HepG2 (cell line): ENCODE measurements around the gene FAM53B. TPM values are rescaled to one million over a fixed set of nuclear protein-coding genes. Genes with fewer than 3 reads are reported as not detected.

Experiments used
- polyA plus RNA-seq, 8 experiments: library from polyadenylated mRNA; depleted of rRNA in 3 of 8; stranded (reverse) in 7 of 8; unstranded in 1 of 8; fragments of >200 nt; fragmentation: Illumina TruSeq in 4 of 8; extraction: Trizol in 4 of 8; gene quantifications; 2 replicates each; pipeline versions ENCODE4 v1.2.1 to v1.2.3, GENCODE V29; 2011 to 2016; ENCODE audit warnings: low read depth in 4 of 8, missing spikeins in 1 of 8, mixed read lengths in 1 of 8; ENCODE audit not compliant: insufficient read depth in 1 of 8
- total RNA-seq, 5 experiments: library from RNA; depleted of rRNA; stranded (reverse); fragments of >200 nt; fragmentation: Illumina TruSeq; extraction: Trizol; gene quantifications; 2 replicates each; pipeline ENCODE4 v1.2.3, GENCODE V29; 2016; ENCODE audit warnings: low read depth in 1 of 5
- TF ChIP-seq, protein P1 (sequence below): sonication (generic); formaldehyde crosslinking; IDR thresholded peaks from 2 replicates; pipeline ENCODE4 v1.9.0; 2021; ENCODE audit warnings: mild to moderate bottlenecking, missing genetic modification reagents
- TF ChIP-seq, protein P2 (sequence below): sonication (generic); formaldehyde crosslinking; IDR thresholded peaks from 2 replicates; pipeline ENCODE4 v1.5.1; 2020; ENCODE audit warnings: mild to moderate bottlenecking, missing genetic modification reagents, moderate library complexity

Gene FAM53B
- total and polyA plus RNA-seq, 2 of the 13 experiments (the other 11 are each of a cell fraction or from before 2014, with no cell fraction given): 6.4 to 19.3 TPM

DNA sequence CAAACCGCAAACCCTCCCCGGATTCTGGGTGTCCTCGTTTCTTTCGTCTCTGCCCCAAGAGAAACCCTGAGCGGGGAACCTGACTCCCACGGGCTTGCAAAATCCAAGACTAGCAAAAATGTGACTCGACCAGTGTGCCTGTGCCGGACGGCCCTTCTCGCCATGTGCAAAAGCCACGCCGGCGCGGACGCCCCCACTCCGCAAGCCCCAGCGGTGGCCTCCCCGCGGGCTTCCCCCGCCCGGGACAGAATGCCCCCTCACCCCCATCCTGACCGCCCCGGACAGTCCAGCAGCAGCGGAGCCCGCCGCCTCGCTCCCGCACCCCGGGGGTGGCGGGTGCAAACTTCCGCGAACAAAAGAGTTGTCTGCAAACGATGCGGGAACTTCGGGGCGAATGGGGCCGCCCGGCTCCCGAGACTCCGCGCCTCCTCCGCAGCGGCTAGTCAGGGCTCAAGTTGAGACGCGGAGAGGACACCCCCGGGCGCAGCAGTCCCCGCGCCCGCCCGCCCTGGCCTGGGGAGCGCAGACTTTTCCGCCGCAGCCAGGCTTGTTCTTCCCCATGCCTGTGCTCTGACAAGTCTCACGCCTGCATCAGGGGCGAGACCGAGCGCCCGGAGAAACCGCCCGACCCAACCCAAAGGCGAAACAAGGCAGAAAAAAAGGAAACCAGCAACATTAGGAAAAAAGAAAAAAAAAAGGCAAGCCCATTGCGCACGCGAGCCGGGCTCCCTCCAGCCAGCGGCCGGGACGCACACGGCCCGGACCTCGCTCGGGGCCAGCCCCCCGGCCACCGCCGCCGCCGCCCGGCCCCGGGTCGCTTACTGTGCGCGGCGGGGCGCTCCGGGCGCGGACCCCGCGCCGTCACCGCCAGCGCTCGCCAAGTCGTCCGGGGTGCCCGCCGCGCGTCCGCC is 732 bp downstream of the FAM53B start (continued):
- TF ChIP-seq, protein P1, sequence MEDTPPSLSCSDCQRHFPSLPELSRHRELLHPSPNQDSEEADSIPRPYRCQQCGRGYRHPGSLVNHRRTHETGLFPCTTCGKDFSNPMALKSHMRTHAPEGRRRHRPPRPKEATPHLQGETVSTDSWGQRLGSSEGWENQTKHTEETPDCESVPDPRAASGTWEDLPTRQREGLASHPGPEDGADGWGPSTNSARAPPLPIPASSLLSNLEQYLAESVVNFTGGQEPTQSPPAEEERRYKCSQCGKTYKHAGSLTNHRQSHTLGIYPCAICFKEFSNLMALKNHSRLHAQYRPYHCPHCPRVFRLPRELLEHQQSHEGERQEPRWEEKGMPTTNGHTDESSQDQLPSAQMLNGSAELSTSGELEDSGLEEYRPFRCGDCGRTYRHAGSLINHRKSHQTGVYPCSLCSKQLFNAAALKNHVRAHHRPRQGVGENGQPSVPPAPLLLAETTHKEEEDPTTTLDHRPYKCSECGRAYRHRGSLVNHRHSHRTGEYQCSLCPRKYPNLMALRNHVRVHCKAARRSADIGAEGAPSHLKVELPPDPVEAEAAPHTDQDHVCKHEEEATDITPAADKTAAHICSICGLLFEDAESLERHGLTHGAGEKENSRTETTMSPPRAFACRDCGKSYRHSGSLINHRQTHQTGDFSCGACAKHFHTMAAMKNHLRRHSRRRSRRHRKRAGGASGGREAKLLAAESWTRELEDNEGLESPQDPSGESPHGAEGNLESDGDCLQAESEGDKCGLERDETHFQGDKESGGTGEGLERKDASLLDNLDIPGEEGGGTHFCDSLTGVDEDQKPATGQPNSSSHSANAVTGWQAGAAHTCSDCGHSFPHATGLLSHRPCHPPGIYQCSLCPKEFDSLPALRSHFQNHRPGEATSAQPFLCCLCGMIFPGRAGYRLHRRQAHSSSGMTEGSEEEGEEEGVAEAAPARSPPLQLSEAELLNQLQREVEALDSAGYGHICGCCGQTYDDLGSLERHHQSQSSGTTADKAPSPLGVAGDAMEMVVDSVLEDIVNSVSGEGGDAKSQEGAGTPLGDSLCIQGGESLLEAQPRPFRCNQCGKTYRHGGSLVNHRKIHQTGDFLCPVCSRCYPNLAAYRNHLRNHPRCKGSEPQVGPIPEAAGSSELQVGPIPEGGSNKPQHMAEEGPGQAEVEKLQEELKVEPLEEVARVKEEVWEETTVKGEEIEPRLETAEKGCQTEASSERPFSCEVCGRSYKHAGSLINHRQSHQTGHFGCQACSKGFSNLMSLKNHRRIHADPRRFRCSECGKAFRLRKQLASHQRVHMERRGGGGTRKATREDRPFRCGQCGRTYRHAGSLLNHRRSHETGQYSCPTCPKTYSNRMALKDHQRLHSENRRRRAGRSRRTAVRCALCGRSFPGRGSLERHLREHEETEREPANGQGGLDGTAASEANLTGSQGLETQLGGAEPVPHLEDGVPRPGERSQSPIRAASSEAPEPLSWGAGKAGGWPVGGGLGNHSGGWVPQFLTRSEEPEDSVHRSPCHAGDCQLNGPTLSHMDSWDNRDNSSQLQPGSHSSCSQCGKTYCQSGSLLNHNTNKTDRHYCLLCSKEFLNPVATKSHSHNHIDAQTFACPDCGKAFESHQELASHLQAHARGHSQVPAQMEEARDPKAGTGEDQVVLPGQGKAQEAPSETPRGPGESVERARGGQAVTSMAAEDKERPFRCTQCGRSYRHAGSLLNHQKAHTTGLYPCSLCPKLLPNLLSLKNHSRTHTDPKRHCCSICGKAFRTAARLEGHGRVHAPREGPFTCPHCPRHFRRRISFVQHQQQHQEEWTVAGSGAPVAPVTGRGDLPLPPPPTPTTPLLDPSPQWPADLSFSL (CRISPR knock-in tag): no peak
- TF ChIP-seq, protein P2, sequence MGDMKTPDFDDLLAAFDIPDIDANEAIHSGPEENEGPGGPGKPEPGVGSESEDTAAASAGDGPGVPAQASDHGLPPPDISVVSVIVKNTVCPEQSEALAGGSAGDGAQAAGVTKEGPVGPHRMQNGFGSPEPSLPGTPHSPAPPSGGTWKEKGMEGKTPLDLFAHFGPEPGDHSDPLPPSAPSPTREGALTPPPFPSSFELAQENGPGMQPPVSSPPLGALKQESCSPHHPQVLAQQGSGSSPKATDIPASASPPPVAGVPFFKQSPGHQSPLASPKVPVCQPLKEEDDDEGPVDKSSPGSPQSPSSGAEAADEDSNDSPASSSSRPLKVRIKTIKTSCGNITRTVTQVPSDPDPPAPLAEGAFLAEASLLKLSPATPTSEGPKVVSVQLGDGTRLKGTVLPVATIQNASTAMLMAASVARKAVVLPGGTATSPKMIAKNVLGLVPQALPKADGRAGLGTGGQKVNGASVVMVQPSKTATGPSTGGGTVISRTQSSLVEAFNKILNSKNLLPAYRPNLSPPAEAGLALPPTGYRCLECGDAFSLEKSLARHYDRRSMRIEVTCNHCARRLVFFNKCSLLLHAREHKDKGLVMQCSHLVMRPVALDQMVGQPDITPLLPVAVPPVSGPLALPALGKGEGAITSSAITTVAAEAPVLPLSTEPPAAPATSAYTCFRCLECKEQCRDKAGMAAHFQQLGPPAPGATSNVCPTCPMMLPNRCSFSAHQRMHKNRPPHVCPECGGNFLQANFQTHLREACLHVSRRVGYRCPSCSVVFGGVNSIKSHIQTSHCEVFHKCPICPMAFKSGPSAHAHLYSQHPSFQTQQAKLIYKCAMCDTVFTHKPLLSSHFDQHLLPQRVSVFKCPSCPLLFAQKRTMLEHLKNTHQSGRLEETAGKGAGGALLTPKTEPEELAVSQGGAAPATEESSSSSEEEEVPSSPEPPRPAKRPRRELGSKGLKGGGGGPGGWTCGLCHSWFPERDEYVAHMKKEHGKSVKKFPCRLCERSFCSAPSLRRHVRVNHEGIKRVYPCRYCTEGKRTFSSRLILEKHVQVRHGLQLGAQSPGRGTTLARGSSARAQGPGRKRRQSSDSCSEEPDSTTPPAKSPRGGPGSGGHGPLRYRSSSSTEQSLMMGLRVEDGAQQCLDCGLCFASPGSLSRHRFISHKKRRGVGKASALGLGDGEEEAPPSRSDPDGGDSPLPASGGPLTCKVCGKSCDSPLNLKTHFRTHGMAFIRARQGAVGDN (CRISPR knock-in tag): peak; percentile 52
- TF ChIP-seq, all 625 proteins: peak for 23
